K562 treated with DMSO at 1 percent for 12 hours (cell line): ENCODE data around the gene OOSP3. TPM values are rescaled to one million over a fixed set of nuclear protein-coding genes. Genes with fewer than 3 reads are reported as not detected.

Experiments used
- total RNA-seq: library from RNA; unstranded; fragments of 300-600 nt; gene quantifications from 2 replicates; pipeline ENCODE4 v1.2.3, GENCODE V29; 2022; ENCODE audit not compliant: insufficient read depth

Gene OOSP3, protein sequence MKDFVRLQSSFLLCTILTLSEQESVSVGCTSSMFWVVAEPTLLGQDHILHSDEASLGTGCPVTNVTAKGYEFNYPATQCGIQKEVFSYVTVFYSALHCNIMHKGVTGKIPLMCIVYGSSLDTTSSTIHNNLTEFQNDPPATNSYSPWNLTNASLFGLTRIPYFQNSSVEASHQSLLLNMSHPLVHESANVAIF
- not detected in 2 replicates for total RNA-seq

DNA sequence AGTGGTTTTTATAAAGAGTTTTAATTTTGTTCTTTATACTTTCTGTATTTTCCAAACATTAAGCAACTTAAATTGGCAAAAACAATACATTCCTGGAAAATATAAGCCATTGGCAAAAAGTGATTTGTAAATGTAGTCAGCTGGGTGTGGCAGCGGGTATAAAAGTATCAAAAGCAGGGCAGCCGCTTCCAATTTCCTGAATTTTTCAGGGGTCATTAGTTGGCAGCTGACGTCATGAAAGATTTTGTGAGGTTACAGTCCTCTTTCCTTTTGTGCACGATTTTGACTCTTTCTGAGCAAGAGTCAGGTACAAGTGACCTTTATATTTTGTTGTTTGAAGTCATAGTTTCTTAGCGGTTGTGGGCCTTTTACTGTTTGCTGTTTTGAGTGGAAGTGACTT, at the start of gene OOSP3:
OOSP3 (plus strand) TSS at position 208 of the 400 bp plus-strand sequence; CDS start at position 235, 27 bp downstream.

DNA sequence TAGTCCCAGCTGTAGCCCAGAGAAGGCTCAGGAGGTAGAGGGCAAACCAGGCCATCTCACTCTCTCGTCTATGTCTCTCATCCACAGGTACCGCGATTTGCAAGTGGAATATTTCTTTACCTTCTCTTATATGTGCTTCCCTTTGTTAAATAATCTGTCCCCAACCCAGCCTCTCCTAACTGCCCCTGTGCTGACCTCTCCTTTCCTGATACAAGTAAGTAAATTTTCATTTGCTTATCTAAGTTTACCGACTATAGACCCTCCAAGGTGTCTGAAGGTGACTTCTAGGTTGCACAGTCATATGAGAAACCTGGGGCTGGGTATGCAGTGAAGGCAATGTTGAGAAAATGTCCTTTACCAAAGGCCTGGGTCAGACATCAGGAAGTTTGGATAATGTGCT, 33.2 kb upstream of the OOSP3 start, which contains the start of gene CBLIF:
CBLIF (minus strand) TSS at position 101 of the 400 bp plus-strand sequence; CDS start at position 55, 46 bp downstream.

GRCh38 chr11:59866397-59866796, 12.2 kb upstream of the OOSP3 start, which contains the start of gene TCN1:
Gene TCN1, minus strand, starts transcription at chr11:59866487. Its CDS starts 17 bp downstream, at chr11:59866470.

DNA sequence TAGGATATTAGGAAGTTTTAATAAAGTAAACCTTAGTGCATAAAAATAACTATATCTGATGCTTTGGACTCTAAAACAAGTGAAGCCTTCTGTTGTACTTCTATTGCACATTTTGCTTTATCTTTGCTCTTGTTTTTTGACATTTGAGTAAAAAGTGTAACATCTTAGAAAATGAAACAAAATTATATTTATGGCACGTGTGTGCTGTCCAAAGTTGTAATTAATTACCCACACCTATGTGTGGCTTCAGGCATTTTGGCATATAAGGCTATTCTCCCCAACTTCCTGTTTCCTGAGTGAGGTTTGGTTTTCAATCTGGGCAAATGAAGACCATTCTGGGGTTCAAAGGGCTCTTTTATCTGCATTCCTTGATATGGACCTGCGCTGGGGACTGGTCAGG, 59.5 kb downstream of the OOSP3 start, which contains the start of gene OOSP1:
OOSP1 (plus strand) TSS at position 301 of the 400 bp plus-strand sequence; CDS start at position 324, 23 bp downstream.

Other genes starting within 250 kb of the OOSP3 start
- gene PATL1, start 209.7 kb upstream of the OOSP3 start, total RNA-seq, result 9.2 and 40.2 TPM in 2 replicates
- gene OR10V1, start 164.9 kb upstream of the OOSP3 start, total RNA-seq, result not detected in 2 replicates
- 60.3 and 134 TPM in 2 replicates for gene STX3, start 123.4 kb upstream of the OOSP3 start, total RNA-seq
- 69.2 and 77.0 TPM in 2 replicates for gene MRPL16, start 68.0 kb upstream of the OOSP3 start, total RNA-seq
- not detected in 2 replicates for gene CBLIF, start 33.3 kb upstream of the OOSP3 start, total RNA-seq
- gene TCN1, start 12.3 kb upstream of the OOSP3 start, total RNA-seq, result 34.8 and 56.5 TPM in 2 replicates
- 1.6 TPM in 1 of 2 replicates, not detected in the other for gene OOSP1, start 59.6 kb downstream of the OOSP3 start, total RNA-seq
- gene OOSP4A, start 85.3 kb downstream of the OOSP3 start, total RNA-seq, result not detected in 2 replicates
- not detected in 2 replicates for gene OOSP4B, start 138.4 kb downstream of the OOSP3 start, total RNA-seq
- gene OOSP2, start 161.6 kb downstream of the OOSP3 start, total RNA-seq, result not detected in 2 replicates
- gene MS4A3, start 177.9 kb downstream of the OOSP3 start, total RNA-seq, result 33.6 and 56.8 TPM in 2 replicates
- 1.2 TPM in 1 of 2 replicates, not detected in the other for gene MS4A2, start 209.9 kb downstream of the OOSP3 start, total RNA-seq